HUES6 (cell line): ENCODE data around the gene HOXB3.

ENCODE experiments used
- H3K27ac ChIP-seq: 2 replicates; pipeline ENCODE4 v1.7.0; 2013; ENCODE audit warnings: low read depth, mild to moderate bottlenecking, low read length, inconsistent platforms
- H3K27me3 ChIP-seq: 2 replicates; pipeline ENCODE4 v1.6.1; 2013; ENCODE audit warnings: low read length; ENCODE audit not compliant: control insufficient read depth, insufficient read depth
- H3K36me3 ChIP-seq: 2 replicates; pipeline ENCODE4 v1.6.1; 2013; ENCODE audit warnings: low read length; ENCODE audit not compliant: control insufficient read depth, insufficient read depth
- H3K4me1 ChIP-seq: 2 replicates; pipeline ENCODE4 v1.6.1; 2013; ENCODE audit warnings: low read length; ENCODE audit not compliant: control insufficient read depth, insufficient read depth
- H3K4me3 ChIP-seq: 2 replicates; pipeline ENCODE4 v1.5.1; 2013; ENCODE audit warnings: low read depth, low read length
- H3K9ac ChIP-seq: one replicate; pipeline ENCODE4 v1.6.1; 2013; ENCODE audit warnings: mild to moderate bottlenecking, low read length
- H3K9me3 ChIP-seq: 2 replicates; pipeline ENCODE4 v1.6.1; 2013; ENCODE audit warnings: low read depth, low read length; ENCODE audit not compliant: control insufficient read depth, insufficient read depth

The HOXB3 gene

DNA sequence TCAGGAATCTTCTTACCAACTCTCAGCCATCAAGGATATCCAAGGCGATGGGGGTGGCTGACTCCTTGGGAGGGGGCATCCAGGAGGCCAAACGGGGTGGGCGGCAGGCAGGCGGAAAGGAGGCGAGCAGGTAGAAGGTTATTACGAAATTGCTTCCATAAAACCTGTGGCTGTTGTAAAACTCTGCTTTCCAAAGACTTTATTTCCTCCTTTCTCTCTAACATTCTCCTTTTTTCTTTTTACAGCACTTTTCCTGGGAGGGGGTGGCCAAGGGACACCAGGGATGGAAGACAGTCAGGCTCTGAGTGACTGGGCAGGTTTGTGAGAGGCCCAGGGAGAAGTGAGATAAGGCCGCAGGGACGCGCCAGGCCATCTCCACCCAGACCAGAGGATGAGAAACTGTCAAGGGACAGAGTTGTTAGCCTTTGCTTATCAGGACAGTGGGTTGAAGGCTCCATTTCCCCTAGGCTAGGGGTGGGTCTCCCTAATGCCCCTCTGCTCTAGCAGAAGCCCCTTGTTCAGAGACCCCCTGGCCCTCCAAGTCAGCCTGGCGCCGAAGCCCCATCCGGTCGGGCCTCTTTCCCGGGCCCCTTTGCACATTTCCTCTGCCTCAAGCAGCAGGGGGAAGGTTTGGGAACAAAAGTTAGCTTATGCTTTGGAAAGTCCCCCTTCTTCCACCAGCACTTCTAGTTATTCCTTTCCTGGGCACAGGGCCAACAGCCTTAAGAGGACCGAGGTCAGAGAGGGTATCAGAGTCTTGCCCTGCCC, 41.1 kb upstream of the HOXB3 start:
- Histone ChIP-seq H3K9ac (peak overlapping the region; percentile 79), H3K4me1 (peaks cover 7% of the 10 kb centered on the region; the same call in 1 of the 2 replicates), H3K36me3 (no peaks in the 10 kb centered on the region), H3K27ac (no peak overlapping the region), H3K27me3 (peaks cover 100% of the 10 kb centered on the region), H3K4me3 (no peak overlapping the region), H3K9me3 (no peaks in the 10 kb centered on the region)

GRCh38 chr17:48630009-48630924, 40.2 kb upstream of the HOXB3 start:
- Histone ChIP-seq H3K27ac (no peak overlapping the region), H3K27me3 (peaks cover 100% of the 10 kb centered on the region), H3K36me3 (no peaks in the 10 kb centered on the region), H3K4me3 (peak overlapping the region; percentile 19; the same call in 1 of the 2 replicates), H3K9me3 (no peaks in the 10 kb centered on the region), H3K4me1 (peaks cover 7% of the 10 kb centered on the region; the same call in 1 of the 2 replicates), H3K9ac (peak overlapping the region; percentile 74)

GRCh38 chr17:48629411-48629759, 39.3 kb upstream of the HOXB3 start:
- Histone ChIP-seq H3K9me3 (no peaks in the 10 kb centered on the region), H3K36me3 (no peaks in the 10 kb centered on the region), H3K27ac (no peak overlapping the region), H3K4me3 (peak overlapping the region; percentile 12; the same call in 1 of the 2 replicates), H3K27me3 (peaks cover 100% of the 10 kb centered on the region), H3K9ac (peak overlapping the region; percentile 76), H3K4me1 (peaks cover 7% of the 10 kb centered on the region; the same call in 1 of the 2 replicates)

DNA sequence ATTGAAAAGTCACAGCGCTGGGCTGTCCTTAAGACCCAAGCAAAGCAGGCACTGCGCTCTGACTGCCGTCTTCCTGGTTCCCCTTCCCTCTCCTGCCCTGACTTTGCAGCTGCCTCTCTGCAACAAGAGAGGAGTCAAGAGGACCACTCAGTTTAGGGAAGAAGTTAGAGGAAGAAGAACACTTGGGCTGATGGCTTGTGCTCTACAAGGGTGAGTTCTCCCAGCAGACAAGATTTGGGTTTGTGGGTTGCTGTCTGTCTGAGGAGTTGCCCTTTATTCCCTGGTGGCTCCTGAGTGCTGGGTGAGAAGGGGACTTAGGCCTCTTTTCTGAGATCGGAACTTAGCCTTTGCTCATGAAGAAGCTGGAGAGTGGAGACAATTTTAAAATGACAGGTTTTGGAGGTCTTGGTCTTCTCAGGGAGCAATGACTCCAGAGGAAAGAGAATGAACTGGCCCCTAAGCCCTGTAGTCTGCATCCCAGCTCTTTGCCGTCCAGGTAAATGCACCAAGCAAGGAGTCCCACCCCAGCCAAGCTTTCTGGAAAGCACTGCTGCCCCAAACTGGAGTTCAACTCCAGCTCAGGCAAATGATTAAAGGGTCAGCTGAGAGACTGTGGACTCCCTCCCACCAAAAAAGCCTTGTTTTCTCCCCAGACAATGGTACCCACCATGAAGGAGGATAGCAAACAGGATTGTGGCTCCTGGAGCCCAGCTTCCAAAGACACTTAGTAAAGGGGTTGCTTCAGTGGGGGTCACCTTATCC, 38.8 kb upstream of the HOXB3 start:
- H3K4me3 ChIP-seq, result peak overlapping the region; percentile 7; the same call in 1 of the 2 replicates
- H3K9ac ChIP-seq, result peak overlapping the region; percentile 76
- peaks cover 100% of the 10 kb centered on the region for H3K27me3 ChIP-seq
- H3K36me3 ChIP-seq, result no peaks in the 10 kb centered on the region
- H3K9me3 ChIP-seq, result no peaks in the 10 kb centered on the region
- H3K27ac ChIP-seq, result no peak overlapping the region
- peaks cover 7% of the 10 kb centered on the region; the same call in 1 of the 2 replicates for H3K4me1 ChIP-seq

DNA sequence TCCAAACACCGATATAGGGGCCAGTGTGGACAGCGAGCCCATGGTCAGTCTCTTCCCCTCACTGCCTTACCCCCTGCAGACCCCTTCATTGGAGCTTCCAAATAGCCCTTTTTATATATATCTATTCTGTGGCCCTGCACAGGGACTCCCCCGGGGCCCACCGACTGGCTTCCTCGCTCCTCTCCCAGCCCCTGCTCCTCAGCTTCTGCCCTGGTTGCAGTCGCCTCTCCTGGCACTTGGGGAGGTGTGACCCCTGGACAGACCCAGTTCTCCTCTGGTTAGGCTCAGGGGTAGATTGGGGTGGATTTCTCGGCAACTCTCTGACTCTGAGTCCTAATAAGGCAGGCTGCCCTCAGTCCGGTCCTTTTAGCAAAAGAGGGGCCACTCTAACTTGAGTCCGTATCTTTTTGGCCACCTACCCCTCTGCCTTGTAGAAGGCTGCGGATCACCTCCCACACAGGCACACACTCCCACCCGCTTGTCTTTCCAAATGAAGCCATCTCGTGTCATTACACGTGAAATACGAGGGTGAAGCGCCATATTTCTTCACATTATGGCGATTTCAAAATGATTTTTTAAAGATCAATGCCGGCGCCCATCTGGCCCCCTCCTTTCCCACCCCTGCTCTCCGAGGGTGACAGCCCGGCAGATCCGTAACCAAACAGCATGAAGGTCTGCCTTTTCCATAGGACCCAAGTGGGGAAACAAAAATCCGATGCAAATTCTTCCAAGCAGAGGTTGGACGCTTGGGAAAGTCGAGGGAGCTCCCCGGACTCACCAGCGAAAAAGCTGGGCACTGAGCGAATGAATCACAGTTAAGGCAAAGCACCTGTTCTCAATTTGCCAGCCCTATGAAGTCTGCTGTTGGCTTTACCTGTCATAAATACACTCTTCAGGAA, 37.8 kb upstream of the HOXB3 start:
- peak overlapping the region; percentile 76 for H3K9ac ChIP-seq
- no peaks in the 10 kb centered on the region for H3K9me3 ChIP-seq
- no peak overlapping the region for H3K27ac ChIP-seq
- peaks cover 100% of the 10 kb centered on the region for H3K27me3 ChIP-seq
- peak overlapping the region; percentile 9; the same call in 1 of the 2 replicates for H3K4me3 ChIP-seq
- no peaks in the 10 kb centered on the region for H3K36me3 ChIP-seq
- H3K4me1 ChIP-seq, result peaks cover 7% of the 10 kb centered on the region; the same call in 1 of the 2 replicates

GRCh38 chr17:48627118-48627597, 37.1 kb upstream of the HOXB3 start:
- peaks cover 100% of the 10 kb centered on the region for H3K27me3 ChIP-seq
- no peak overlapping the region for H3K27ac ChIP-seq
- no peaks in the 10 kb centered on the region for H3K36me3 ChIP-seq
- H3K4me3 ChIP-seq, result peak overlapping the region; percentile 58
- H3K9me3 ChIP-seq, result no peaks in the 10 kb centered on the region
- H3K9ac ChIP-seq, result peak overlapping the region; percentile 76
- peaks cover 7% of the 10 kb centered on the region; the same call in 1 of the 2 replicates for H3K4me1 ChIP-seq

- Histone ChIP-seq H3K27ac (peak within 1 kb of the TSS; percentile 29; the same call in 1 of the 2 replicates), H3K9ac (peak within 1 kb of the TSS; percentile 83), H3K36me3 (no peaks in the 10 kb centered on the region), H3K9me3 (no peaks in the 10 kb centered on the region), H3K27me3 (peaks cover 100% of the 10 kb centered on the region), H3K4me1 (peaks cover 7% of the 10 kb centered on the region; the same call in 1 of the 2 replicates), H3K4me3 (peak within 1 kb of the TSS; percentile 58)
Observed at GRCh38 chr17:48626245-48627117, 36.4 kb upstream of the HOXB3 start, which contains the start of gene HOXB9. TSS of gene HOXB9 (minus strand) at chr17:48626358. CDS start at chr17:48626269, 89 bp downstream.

GRCh38 chr17:48625495-48626244, 35.6 kb upstream of the HOXB3 start:
- Histone ChIP-seq H3K27me3 (peaks cover 100% of the 10 kb centered on the region), H3K27ac (peak overlapping the region; percentile 29; the same call in 1 of the 2 replicates), H3K9ac (peak overlapping the region; percentile 83), H3K4me1 (peaks cover 7% of the 10 kb centered on the region; the same call in 1 of the 2 replicates), H3K4me3 (peak overlapping the region; percentile 58), H3K36me3 (no peaks in the 10 kb centered on the region), H3K9me3 (no peaks in the 10 kb centered on the region)
